COLO668 (cell line): Measurements from ENCODE around the gene GPR12.
"Not testable (repeated sequence)": the region's sequence is repeated elsewhere in the genome, so short reads cannot be mapped to it uniquely, and the experiment has no call there.

ENCODE experiments used
- DNase-seq: peaks from one replicate; lab custom pipeline; 2025; ENCODE audit not compliant: unreplicated experiment; lab: John Stamatoyannopoulos, UW

Gene GPR12

GRCh38 chr13:26749285-26749684, 11.3 kb downstream of the GPR12 start:
- no peak for DNase-seq

- no peak for DNase-seq
These were observed 12.9 kb downstream of the GPR12 start for GRCh38 chr13:26747706-26748105.

- no peak for DNase-seq
These were observed 16.6 kb downstream of the GPR12 start for GRCh38 chr13:26743971-26744370.

GRCh38 chr13:26742691-26743358, 17.8 kb downstream of the GPR12 start:
- DNase-seq: no peak

GRCh38 chr13:26735677-26736076, 24.9 kb downstream of the GPR12 start:
- no peak for DNase-seq

- DNase-seq: no peak
These were observed 33.0 kb downstream of the GPR12 start for GRCh38 chr13:26727633-26728032.

- no peak for DNase-seq
These were observed 33.5 kb downstream of the GPR12 start for GRCh38 chr13:26727122-26727521.

GRCh38 chr13:26726684-26727083, 33.9 kb downstream of the GPR12 start:
- DNase-seq: no peak

- DNase-seq: not testable (repeated sequence)
These were observed 37.0 kb downstream of the GPR12 start for GRCh38 chr13:26723620-26724019.

GRCh38 chr13:26722321-26722720, 38.3 kb downstream of the GPR12 start:
- no peak for DNase-seq

GRCh38 chr13:26721251-26722121, 39.1 kb downstream of the GPR12 start:
- DNase-seq: peak; percentile 57

GRCh38 chr13:26719356-26719945, 41.1 kb downstream of the GPR12 start:
- peak; percentile 44 for DNase-seq

GRCh38 chr13:26718872-26719271, 41.7 kb downstream of the GPR12 start:
- DNase-seq: no peak

GRCh38 chr13:26718146-26718545, 42.4 kb downstream of the GPR12 start:
- DNase-seq: no peak

- no peak for DNase-seq
These were observed 43.6 kb downstream of the GPR12 start for GRCh38 chr13:26716984-26717383.

GRCh38 chr13:26713341-26713740, 47.2 kb downstream of the GPR12 start:
- DNase-seq: no peak

- DNase-seq: no peak
These were observed 49.4 kb downstream of the GPR12 start for GRCh38 chr13:26711211-26711610.

GRCh38 chr13:26710166-26710565, 50.4 kb downstream of the GPR12 start:
- DNase-seq: no peak

- DNase-seq: no peak
These were observed 51.1 kb downstream of the GPR12 start for GRCh38 chr13:26709461-26709860.

GRCh38 chr13:26708007-26708297, 52.6 kb downstream of the GPR12 start:
- DNase-seq: no peak

GRCh38 chr13:26707122-26708006, 53.2 kb downstream of the GPR12 start:
- DNase-seq: peak; percentile 73
